GM10847 (cell line): ENCODE results near the gene DHX15.

ENCODE experiments used
- POLR2A ChIP-seq: IDR thresholded peaks from 2 replicates; pipeline ENCODE4 v1.6.1; 2011; ENCODE audit not compliant: insufficient read length; ENCODE audit errors: extremely low read depth

Gene DHX15

GRCh38 chr4:24598025-24598424, 13.7 kb upstream of the DHX15 start:
- TF ChIP-seq POLR2A: no peak

- no peak for TF ChIP-seq POLR2A
Measured at GRCh38 chr4:24595659-24596058, 11.3 kb upstream of the DHX15 start.

GRCh38 chr4:24594887-24595286, 10.5 kb upstream of the DHX15 start:
- no peak for TF ChIP-seq POLR2A

GRCh38 chr4:24589448-24589847, 5.1 kb upstream of the DHX15 start:
- no peak for TF ChIP-seq POLR2A

GRCh38 chr4:24588216-24588954, 4.0 kb upstream of the DHX15 start:
- TF ChIP-seq POLR2A: no peak

- TF ChIP-seq POLR2A: no peak
Measured at GRCh38 chr4:24583451-24584210, 723 bp downstream of the DHX15 start.

- TF ChIP-seq POLR2A: no peak
Measured at GRCh38 chr4:24582235-24582832, 2.0 kb downstream of the DHX15 start.

- no peak for TF ChIP-seq POLR2A
Measured at GRCh38 chr4:24578364-24578763, 6.0 kb downstream of the DHX15 start.

GRCh38 chr4:24576276-24576675, 8.1 kb downstream of the DHX15 start:
- no peak for TF ChIP-seq POLR2A

- TF ChIP-seq POLR2A: no peak
Measured at GRCh38 chr4:24574236-24574635, 10.1 kb downstream of the DHX15 start.

GRCh38 chr4:24573582-24573981, 10.8 kb downstream of the DHX15 start:
- TF ChIP-seq POLR2A: no peak

- no peak for TF ChIP-seq POLR2A
Measured at GRCh38 chr4:24570574-24571236, 13.6 kb downstream of the DHX15 start.

GRCh38 chr4:24570172-24570571, 14.2 kb downstream of the DHX15 start:
- no peak for TF ChIP-seq POLR2A

GRCh38 chr4:24569662-24570061, 14.7 kb downstream of the DHX15 start:
- no peak for TF ChIP-seq POLR2A

GRCh38 chr4:24568425-24568824, 15.9 kb downstream of the DHX15 start:
- no peak for TF ChIP-seq POLR2A

GRCh38 chr4:24565054-24565453, 19.3 kb downstream of the DHX15 start:
- TF ChIP-seq POLR2A: no peak
